GM21528 (cell line): ENCODE measurements around the gene TBC1D12.

Experiments used
- ATAC-seq: cut with Tn5 transposase; IDR thresholded peaks from one replicate; pipeline ENCODE4 v1.9.1; 2021; ENCODE audit warnings: mild to moderate bottlenecking, moderate library complexity; ENCODE audit not compliant: unreplicated experiment, low FRiP score

TBC1D12 gene

DNA sequence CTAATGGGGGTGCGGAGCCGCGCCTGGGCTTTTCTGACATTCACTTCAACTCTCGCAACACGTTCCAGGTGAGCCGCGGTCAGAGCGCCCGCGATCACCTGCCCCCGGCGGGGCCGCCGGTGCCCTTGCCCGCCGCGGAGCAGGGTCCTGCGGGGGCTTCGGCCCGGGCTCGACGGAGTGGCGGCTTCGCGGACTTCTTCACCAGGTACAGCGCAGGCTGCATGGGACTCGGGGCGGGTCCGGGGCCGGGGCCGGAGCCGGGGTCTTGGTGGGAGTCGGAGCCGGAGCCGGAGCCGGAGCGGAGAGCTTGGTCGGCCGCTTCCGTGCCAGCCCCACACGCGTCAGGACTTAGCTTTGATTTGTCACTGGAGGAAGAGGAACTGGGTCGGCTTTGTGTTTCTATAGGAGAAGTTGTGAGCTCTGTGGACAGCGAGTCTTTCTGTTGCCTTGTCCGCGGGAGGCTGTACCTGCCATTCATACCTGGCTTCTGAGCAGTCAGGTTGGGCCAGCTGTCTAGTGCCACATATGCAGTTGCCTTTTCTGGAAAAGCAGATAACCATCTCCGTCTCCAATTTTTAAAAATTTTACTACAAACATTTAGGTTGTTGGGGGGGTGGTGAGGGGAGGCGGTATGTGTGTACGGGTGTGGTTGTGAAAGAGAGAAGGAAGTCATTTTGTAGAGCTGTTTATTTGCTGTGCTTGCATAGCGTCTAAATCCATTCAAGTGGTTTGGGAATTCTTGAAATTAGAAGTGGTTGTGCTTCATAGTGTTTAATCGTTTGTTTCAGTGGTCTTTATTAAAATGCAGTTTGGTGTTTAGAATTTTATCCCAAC, 1.3 kb downstream of the TBC1D12 start:
- peak; percentile 76 for ATAC-seq

DNA sequence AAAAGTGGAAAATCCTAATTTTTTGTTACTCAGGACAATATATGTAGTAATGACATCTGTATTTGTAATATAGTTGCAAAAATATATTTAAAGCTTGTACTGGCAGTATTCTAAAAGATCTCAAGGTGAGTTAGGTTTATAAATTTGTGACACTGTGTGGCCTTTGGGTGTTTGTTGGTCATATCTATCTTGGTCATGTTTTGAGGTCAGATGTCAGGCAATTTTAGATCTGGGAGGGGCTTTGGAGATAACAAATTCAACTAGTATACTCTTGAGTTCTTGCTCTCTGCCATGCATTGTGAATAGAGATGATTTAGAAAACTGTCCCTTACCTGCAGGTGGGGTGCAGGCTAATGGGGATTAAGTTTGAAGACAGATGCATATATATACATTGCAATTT, 3.1 kb downstream of the TBC1D12 start:
- ATAC-seq = no peak

DNA sequence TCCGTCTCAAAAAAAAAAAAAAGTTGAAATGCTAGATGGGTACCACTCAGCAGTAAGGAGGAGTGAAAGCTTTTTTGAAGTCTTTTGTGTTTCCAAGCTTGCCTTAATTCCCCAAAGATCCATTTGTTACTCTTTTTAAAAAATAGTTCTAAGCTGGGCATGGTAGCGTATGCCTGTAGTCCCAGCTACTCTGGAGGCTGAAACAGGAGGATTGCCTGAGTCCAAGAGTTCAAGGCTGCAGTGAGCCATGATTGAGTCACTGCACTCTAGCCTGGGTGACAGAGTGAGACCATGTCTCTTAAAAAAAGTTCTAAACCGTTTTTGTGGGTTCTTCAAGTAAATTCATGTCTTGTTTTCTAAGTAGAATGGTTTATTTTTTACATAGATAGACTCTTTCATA, 5.3 kb downstream of the TBC1D12 start:
- no peak for ATAC-seq

GRCh38 chr10:94409021-94409657, 6.8 kb downstream of the TBC1D12 start:
- no peak for ATAC-seq

DNA sequence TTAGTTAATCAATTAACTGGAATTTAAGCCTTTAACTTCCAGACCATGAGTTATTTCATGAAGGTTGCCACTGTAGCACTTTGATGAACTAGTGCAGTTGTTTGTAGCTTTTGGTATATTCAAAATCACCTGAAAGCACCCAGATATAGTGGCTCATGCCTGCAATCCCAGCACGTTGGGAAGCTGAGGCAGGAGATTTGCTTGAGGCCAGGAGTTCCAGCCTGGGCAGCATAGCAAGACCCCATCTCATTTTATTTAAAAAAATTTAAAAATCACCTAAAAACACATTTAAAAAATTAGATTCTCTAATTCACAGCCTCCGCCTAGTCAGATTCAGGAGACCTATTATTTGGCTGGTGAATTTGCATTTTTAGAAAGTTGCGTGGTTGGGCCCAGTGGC, 9.0 kb downstream of the TBC1D12 start:
- ATAC-seq = no peak

DNA sequence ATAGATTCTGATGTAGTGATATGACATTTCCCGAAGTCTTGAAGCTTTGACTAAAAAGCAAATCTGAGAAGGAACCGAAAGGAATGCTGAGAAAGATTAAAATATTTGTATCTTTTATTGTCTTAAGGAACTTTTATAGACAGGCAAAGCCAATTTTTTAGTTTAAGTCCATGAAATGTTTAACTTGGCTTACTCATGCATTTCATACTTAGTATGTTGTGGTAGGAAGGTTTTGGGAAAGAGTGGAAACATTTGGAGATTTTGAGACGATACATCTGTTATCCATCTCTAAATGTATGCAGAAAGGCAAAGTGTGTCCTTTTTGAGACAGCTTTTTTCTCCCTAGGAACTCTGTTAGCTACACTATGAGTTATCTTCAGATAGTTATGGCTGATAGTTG, 10.1 kb downstream of the TBC1D12 start:
- ATAC-seq = no peak

GRCh38 chr10:94413361-94413760, 11.0 kb downstream of the TBC1D12 start:
- ATAC-seq = no peak

- no peak for ATAC-seq
These were observed 14.6 kb downstream of the TBC1D12 start for GRCh38 chr10:94416896-94417295.

- no peak for ATAC-seq
These were observed 15.0 kb downstream of the TBC1D12 start for GRCh38 chr10:94417321-94417720.

- ATAC-seq = no peak
These were observed 18.2 kb downstream of the TBC1D12 start for GRCh38 chr10:94420516-94420915.

DNA sequence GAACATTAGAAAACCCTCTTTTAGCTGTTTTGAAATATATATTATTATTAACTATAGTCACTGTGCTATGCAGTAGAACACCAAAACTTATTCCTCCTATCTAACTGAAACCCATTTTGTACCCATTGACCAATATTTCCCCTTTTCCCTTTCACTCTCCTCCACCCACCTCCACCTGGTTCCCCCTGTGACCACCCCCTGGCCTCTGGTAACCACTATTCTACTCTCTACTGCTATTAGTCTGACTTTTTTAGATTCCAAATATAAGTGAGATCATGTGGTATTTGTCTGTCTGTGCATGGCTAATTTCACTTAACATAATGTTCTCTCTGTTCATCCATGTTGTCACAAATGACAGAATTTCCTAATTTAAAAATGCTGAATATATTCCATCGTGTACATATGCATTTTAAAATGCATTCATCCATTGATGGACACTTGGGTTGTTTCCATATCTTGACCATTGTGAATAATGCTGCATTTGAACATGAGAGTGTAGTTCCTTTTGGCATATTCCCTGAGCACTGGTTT, 18.7 kb downstream of the TBC1D12 start:
- no peak for ATAC-seq

DNA sequence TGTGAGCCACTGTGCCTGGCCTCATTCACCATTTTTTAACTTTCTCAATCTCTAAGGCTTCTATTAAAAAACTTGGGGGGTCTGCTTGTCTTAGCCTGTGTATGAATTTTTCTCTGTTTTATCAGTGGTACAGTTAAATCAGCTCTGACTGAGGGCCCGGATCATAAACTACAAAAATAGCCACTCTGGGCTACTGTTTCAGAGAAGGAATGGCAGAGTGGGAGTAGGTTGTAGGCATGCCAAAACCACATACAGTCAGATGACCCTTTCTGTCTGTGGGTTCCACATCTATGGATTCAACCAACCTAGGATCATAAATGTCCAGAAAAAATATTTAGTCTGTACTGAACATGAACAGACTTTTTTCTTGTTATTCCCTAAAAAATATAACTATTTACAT, 21.3 kb downstream of the TBC1D12 start:
- no peak for ATAC-seq

DNA sequence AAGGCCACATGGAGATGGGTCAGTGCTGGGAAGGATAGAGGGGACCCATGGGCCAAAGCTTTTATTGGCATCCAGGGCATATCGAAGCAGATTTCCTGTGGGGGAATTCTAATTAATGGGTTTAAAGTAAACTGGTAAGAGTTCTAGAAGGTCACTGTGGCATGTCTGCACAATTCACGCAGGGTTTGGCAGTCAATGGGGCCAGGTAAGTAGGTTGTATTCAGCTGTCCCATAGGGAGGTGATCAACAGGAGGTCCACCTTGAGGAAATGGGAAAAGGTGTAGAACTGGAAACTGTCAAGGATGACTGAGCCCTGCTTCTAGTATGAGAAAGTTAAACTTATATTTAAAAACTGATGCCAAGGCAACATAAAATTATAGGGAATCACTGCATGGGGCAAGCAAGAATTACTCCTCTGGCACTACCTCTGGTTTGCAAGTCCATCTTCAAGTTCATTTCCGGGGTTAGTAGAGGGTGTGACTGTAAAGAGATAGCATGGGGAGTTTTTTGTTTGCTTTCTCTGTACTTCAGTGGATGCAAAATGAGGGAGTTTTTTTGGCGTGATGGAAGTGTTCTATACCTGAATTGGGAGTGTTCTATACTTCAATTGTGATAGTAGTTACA, 22.5 kb downstream of the TBC1D12 start:
- ATAC-seq = no peak

- ATAC-seq = no peak
These were observed 23.6 kb downstream of the TBC1D12 start for GRCh38 chr10:94425942-94426341.

DNA sequence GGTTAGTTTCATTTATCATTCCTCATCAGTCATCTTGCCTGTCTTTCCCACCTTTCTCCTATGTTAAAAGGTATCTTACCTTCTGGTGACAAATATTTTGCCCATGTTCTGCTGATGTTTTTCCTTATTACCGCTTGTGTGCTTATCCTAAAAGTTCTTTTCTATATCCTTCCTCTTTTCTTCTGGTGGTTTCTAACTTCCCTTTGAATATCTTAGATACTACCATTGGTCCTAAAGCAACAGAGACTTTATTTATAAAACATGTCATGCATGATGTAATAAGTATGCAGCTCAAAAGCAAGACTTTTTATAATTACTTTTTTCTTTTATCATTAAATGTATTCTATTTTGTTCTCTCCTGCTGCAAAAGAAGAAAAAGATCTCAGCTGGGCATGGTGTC, 24.8 kb downstream of the TBC1D12 start:
- ATAC-seq = no peak

GRCh38 chr10:94428766-94429707, 26.7 kb downstream of the TBC1D12 start:
- no peak for ATAC-seq

- ATAC-seq = no peak
These were observed 28.4 kb downstream of the TBC1D12 start for GRCh38 chr10:94430701-94431100.

DNA sequence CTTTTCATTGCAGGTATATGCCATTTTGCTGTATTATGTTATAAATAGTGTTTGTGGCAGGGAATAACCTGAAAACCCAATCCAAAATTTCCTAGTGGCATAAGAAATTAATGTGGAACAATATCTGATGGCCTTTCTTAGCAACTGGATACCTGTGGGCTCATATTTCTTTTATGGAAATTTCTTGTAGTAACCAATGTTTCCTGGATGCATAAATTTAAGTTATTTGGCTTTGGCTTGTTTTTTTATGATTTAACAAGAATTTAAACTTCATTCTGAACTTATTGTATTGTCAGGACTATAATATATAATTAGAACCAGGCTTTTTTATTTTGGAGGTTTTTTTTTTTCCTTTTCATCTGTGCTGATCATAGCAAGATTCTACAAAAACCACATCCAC, 30.1 kb downstream of the TBC1D12 start:
- no peak for ATAC-seq

DNA sequence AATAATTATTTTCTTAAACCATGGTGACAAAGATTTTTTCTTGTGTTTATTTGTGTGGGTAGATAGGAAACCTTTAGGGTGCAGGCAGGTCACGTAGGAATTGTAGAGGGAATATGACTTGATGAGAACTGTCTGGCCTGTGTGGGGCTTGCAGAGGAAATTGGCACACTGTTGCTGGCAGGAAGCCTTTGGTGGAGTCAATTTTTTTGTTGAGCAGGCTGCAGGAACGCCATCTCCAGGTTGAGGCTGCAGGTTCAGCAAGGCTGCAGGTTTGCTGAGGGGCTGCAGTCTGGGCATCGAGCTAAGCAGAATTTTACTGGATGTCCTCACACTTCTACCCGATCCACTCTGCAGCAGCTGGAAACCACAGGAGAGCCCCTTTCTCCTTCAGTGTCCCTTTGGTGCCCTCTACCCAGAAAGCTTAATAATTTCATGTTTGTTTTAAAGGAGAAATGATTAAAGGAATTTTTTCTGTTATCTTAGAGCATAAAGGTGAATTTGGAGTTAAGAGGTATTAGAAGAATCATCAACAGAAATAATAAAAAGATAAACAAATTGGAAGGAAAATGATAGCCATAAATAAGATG, 37.0 kb downstream of the TBC1D12 start:
- ATAC-seq = no peak

- no peak for ATAC-seq
These were observed 37.8 kb downstream of the TBC1D12 start for GRCh38 chr10:94440096-94440495.
